CD14-positive monocyte (primary cell): ENCODE measurements around the gene ATP6V0E2. TPM values are rescaled to one million over a fixed set of nuclear protein-coding genes. Genes with fewer than 3 reads are reported as not detected.
A peak's percentile ranks its signal among the peaks of the same experiment; 100 is the strongest.

Source experiments
- DNase-seq, 3 donors: peaks; one replicate each; pipeline ENCODE4 v3.0.0-alpha.2; 2011 to 2022
- H2AFZ ChIP-seq: 2 replicates; pipeline ENCODE4 v1.6.0; 2012; ENCODE audit warnings: mild to moderate bottlenecking, low read depth, low read length, inconsistent platforms; ENCODE audit not compliant: insufficient read depth, poor library complexity, severe bottlenecking
- H3K27ac ChIP-seq, 2 donors: 1 replicate in 1 of 2; 2 replicates in 1 of 2; pipeline ENCODE4 v1.5.1; 2012 to 2013; ENCODE audit warnings: low read length in 2 of 2, control low read depth in 1 of 2, inconsistent platforms in 1 of 2, low read depth in 1 of 2, mild to moderate bottlenecking in 1 of 2
- H3K27me3 ChIP-seq, 2 donors: one replicate each; pipeline versions ENCODE4 v1.6.0 to v1.6.1; 2011 to 2013; ENCODE audit warnings: low read length in 2 of 2; ENCODE audit not compliant: control insufficient read depth in 2 of 2, insufficient read depth in 2 of 2
- H3K36me3 ChIP-seq, 2 donors: replicated peaks in 1 of 2; 1 replicate in 1 of 2; 2 replicates in 1 of 2; pipeline versions ENCODE4 v1.5.1 to v1.6.1; 2012 to 2013; ENCODE audit warnings: low read length in 2 of 2, control low read depth in 1 of 2, inconsistent platforms in 1 of 2, mild to moderate bottlenecking in 1 of 2; ENCODE audit not compliant: insufficient read depth in 2 of 2, control insufficient read depth in 1 of 2
- H3K4me1 ChIP-seq, 2 donors: 1 replicate in 1 of 2; 2 replicates in 1 of 2; pipeline versions ENCODE4 v1.5.1 to v1.6.1; 2012 to 2013; ENCODE audit warnings: low read length in 2 of 2, control low read depth in 1 of 2, inconsistent platforms in 1 of 2, mild to moderate bottlenecking in 1 of 2, moderate library complexity in 1 of 2; ENCODE audit not compliant: insufficient read depth in 2 of 2, control insufficient read depth in 1 of 2
- H3K4me2 ChIP-seq: replicated peaks from 2 replicates; pipeline ENCODE3; 2012; ENCODE audit warnings: low read length, moderate library complexity, mild to moderate bottlenecking; ENCODE audit not compliant: poor library complexity, severe bottlenecking; ENCODE audit errors: extremely low read depth
- H3K4me3 ChIP-seq, 3 experiments: fragments of 200-600 bp in 1 of 3; sonication (generic) in 1 of 3; replicated peaks in 1 of 3; 1 replicate in 2 of 3; 2 replicates in 1 of 3; pipeline ENCODE4 v1.5.1; 2011 to 2013; ENCODE audit warnings: low read length in 3 of 3, mild to moderate bottlenecking in 3 of 3, control low read depth in 2 of 3, low read depth in 2 of 3, inconsistent platforms in 1 of 3, moderate library complexity in 1 of 3
- H3K79me2 ChIP-seq: 2 replicates; pipeline ENCODE4 v1.6.0; 2012; ENCODE audit warnings: mild to moderate bottlenecking, control low read depth, inconsistent platforms, low read length, moderate library complexity; ENCODE audit not compliant: insufficient read depth
- H3K9ac ChIP-seq: 2 replicates; pipeline ENCODE4 v1.6.0; 2017; ENCODE audit warnings: low read length, mild to moderate bottlenecking; ENCODE audit not compliant: insufficient read depth, poor library complexity, severe bottlenecking
- H3K9me3 ChIP-seq, 2 donors: replicated peaks in 1 of 2; 1 replicate in 1 of 2; 2 replicates in 1 of 2; pipeline versions ENCODE4 v1.5.1 to v1.6.1; 2012 to 2013; ENCODE audit warnings: low read length in 2 of 2, control low read depth in 1 of 2; ENCODE audit not compliant: control insufficient read depth in 1 of 2, insufficient read depth in 1 of 2
- H4K20me1 ChIP-seq: 2 replicates; pipeline ENCODE4 v1.6.0; 2012; ENCODE audit warnings: mild to moderate bottlenecking, low read length, control low read depth, moderate library complexity; ENCODE audit not compliant: insufficient read depth
- H3K27ac Mint-ChIP-seq, 7 donors: one replicate each; pipeline ENCODE4 v1.8.0; 2020; ENCODE audit warnings: mild to moderate bottlenecking in 7 of 7, mixed read lengths in 7 of 7, moderate library complexity in 6 of 7, inconsistent platforms in 2 of 7
- H3K27me3 Mint-ChIP-seq, 3 donors: one replicate each; pipeline ENCODE4 v1.8.0; 2021 to 2022; ENCODE audit warnings: low read depth in 3 of 3, mild to moderate bottlenecking in 3 of 3, mixed read lengths in 3 of 3, moderate library complexity in 3 of 3, inconsistent platforms in 1 of 3
- H3K36me3 Mint-ChIP-seq, 2 donors: one replicate each; pipeline ENCODE4 v1.8.0; 2020; ENCODE audit warnings: mixed read lengths in 2 of 2, inconsistent platforms in 1 of 2, mild to moderate bottlenecking in 1 of 2
- H3K4me1 Mint-ChIP-seq: one replicate; pipeline ENCODE4 v1.8.0; 2020; ENCODE audit warnings: mild to moderate bottlenecking, mixed read lengths
- H3K4me3 Mint-ChIP-seq, 2 donors: one replicate each; pipeline ENCODE4 v1.8.0; 2020; ENCODE audit warnings: mild to moderate bottlenecking in 2 of 2, mixed read lengths in 2 of 2, moderate library complexity in 1 of 2
- H3K9me3 Mint-ChIP-seq, 7 donors: one replicate each; pipeline ENCODE4 v1.8.0; 2020 to 2022; ENCODE audit warnings: mixed read lengths in 7 of 7, mild to moderate bottlenecking in 6 of 7, moderate library complexity in 6 of 7, inconsistent platforms in 2 of 7
- CTCF ChIP-seq: fragments of 200-600 bp; IDR thresholded peaks from one replicate; pipeline ENCODE4 v1.8.0; 2022; ENCODE audit warnings: antibody characterized with exemption, mild to moderate bottlenecking
- WGBS: methylation state at CpG from one replicate; pipeline ENCODE4 v1.1.5; 2013; ENCODE audit warnings: missing lambda C conversion rate; ENCODE audit not compliant: insufficient coverage; 5-methylcytosine and 5-hydroxymethylcytosine counted together
- intact Hi-C, 2 donors: fragments of 100-400 bp; cut with micrococcal nuclease; formaldehyde crosslinking; loops; one replicate each; pipeline versions ENCODE4 v1.15.0 to v1.15.1; 2023
- polyA plus RNA-seq, 3 donors: library from polyadenylated mRNA; depleted of rRNA in 1 of 3; unstranded in 2 of 3; stranded (reverse) in 1 of 3; fragments of 300-500 nt in 2 of 3; fragments of >200 nt in 1 of 3; fragmentation: Illumina TruSeq in 2 of 3; gene quantifications; 1 replicate in 2 of 3; 2 replicates in 1 of 3; pipeline ENCODE4 v1.2.3, GENCODE V29; 2012 to 2021

Gene ATP6V0E2
- polyA plus RNA-seq, 3 donors = 4.4 to 13.3 (median 8.2) TPM

GRCh38 chr7:149879766-149880637, 6.2 kb downstream of the ATP6V0E2 start:
- H3K4me3 Mint-ChIP-seq = no peak overlapping the region
- no peak for TF ChIP-seq CTCF
- no peaks in the 10 kb centered on the region for H4K20me1 ChIP-seq
- H3K9me3 Mint-ChIP-seq = no peaks in the 10 kb centered on the region
- H3K79me2 ChIP-seq = no peaks in the 10 kb centered on the region
- no peak overlapping the region for H3K9ac ChIP-seq
- H3K27ac ChIP-seq = no peak overlapping the region
- peaks cover 0 to 7% of the 10 kb centered on the region in 2 donors for H3K36me3 Mint-ChIP-seq
- WGBS = 95% methylated on average over 11 of the region's 16 CpGs
- intact Hi-C loops = no loop called here
- H3K36me3 ChIP-seq = no peaks in the 10 kb centered on the region
- no peak overlapping the region for H3K4me3 ChIP-seq
- peaks cover 0 to 2% (median 2%) of the 10 kb centered on the region in 3 donors for H3K27me3 Mint-ChIP-seq
- H3K4me1 ChIP-seq = no peaks in the 10 kb centered on the region
- no peak overlapping the region for H3K4me2 ChIP-seq
- H2AFZ ChIP-seq = no peak overlapping the region
- peaks cover 5% of the 10 kb centered on the region for H3K4me1 Mint-ChIP-seq
- DNase-seq = peak in 1 of 3 donors; percentile 2
- H3K27ac Mint-ChIP-seq = peak overlapping the region in 1 of 7 donors; percentile 73
- H3K9me3 ChIP-seq = no peaks in the 10 kb centered on the region
- no peaks in the 10 kb centered on the region for H3K27me3 ChIP-seq

GRCh38 chr7:149880638-149881311, 7.0 kb downstream of the ATP6V0E2 start:
- H3K27me3 ChIP-seq = no peaks in the 10 kb centered on the region
- Mint-ChIP-seq H3K9me3 (no peaks in the 10 kb centered on the region), H3K4me1 (peaks cover 4% of the 10 kb centered on the region), H3K27me3 (peaks cover 0 to 2% (median 2%) of the 10 kb centered on the region in 3 donors), H3K36me3 (peaks cover 0 to 3% of the 10 kb centered on the region in 2 donors), H3K4me3 (no peak overlapping the region), H3K27ac (no peak overlapping the region)
- H3K27ac ChIP-seq = no peak overlapping the region
- no peaks in the 10 kb centered on the region for H3K36me3 ChIP-seq
- no peaks in the 10 kb centered on the region for H4K20me1 ChIP-seq
- H2AFZ ChIP-seq = no peak overlapping the region
- peaks cover 2% of the 10 kb centered on the region in 2 donors for H3K4me1 ChIP-seq
- H3K4me3 ChIP-seq = no peak overlapping the region
- no peaks in the 10 kb centered on the region for H3K9me3 ChIP-seq
- intact Hi-C loops = no loop called here
- WGBS = 95% methylated on average over 12 of the region's 14 CpGs
- H3K4me2 ChIP-seq = no peak overlapping the region
- H3K79me2 ChIP-seq = no peaks in the 10 kb centered on the region
- DNase-seq = peak in 1 of 3 donors; percentile 1
- no peak for TF ChIP-seq CTCF
- H3K9ac ChIP-seq = no peak overlapping the region
